PC-9 (cell line): ENCODE results near the gene EPB41L3. TPM values are rescaled to one million over a fixed set of nuclear protein-coding genes. Genes with fewer than 3 reads are reported as not detected.

Source experiments
- BruUV-seq: library from RNA; stranded (reverse); fragments of 400-500 nt; replicated peaks from 2 replicates; lab custom pipeline; 2021; lab: Mats Ljungman, UMichigan
- CTCF ChIA-PET: fragments of 300-600 bp; sonication (Branson Sonifier 250); formaldehyde crosslinking; loops from one replicate; lab custom pipeline; 2022; ENCODE audit warnings: antibody characterized with exemption; lab: Charles Lee
- POLR2A ChIA-PET: fragments of 300-600 bp; sonication (Branson Sonifier 250); formaldehyde crosslinking; loops from one replicate; lab custom pipeline; 2022; ENCODE audit warnings: antibody characterized with exemption; ENCODE audit not compliant: unreplicated experiment; lab: Charles Lee
- DNase-seq, 2 experiments: peaks; one replicate each; pipeline versions ENCODE4 v3.0.0 to v3.0.0-alpha.2; 2015 to 2022; ENCODE audit warnings: mixed read lengths in 1 of 2
- H2AFZ ChIP-seq: fragments of 200-600 bp; sonication (generic); 2 replicates; pipeline ENCODE4 v1.8.1; 2017; ENCODE audit warnings: antibody characterized with exemption
- H3F3A ChIP-seq: fragments of 200-600 bp; sonication (generic); 2 replicates; pipeline ENCODE4 v1.8.1; 2017; ENCODE audit warnings: antibody characterized with exemption, mild to moderate bottlenecking, low read depth; ENCODE audit not compliant: insufficient read depth
- H3K27ac ChIP-seq: fragments of 200-600 bp; sonication (generic); 2 replicates; pipeline ENCODE4 v1.6.1; 2016; ENCODE audit warnings: mixed run types
- H3K27me3 ChIP-seq: fragments of 200-600 bp; sonication (generic); 2 replicates; pipeline ENCODE4 v1.6.1; 2016; ENCODE audit warnings: low read depth, mixed run types; ENCODE audit not compliant: insufficient read depth
- H3K36me3 ChIP-seq: fragments of 200-600 bp; sonication (generic); 2 replicates; pipeline ENCODE4 v1.6.1; 2016; ENCODE audit warnings: low read depth, mixed run types
- H3K4me1 ChIP-seq: fragments of 200-600 bp; sonication (generic); replicated peaks from 2 replicates; pipeline ENCODE4 v1.6.1; 2016; ENCODE audit warnings: mixed run types; ENCODE audit not compliant: insufficient read depth
- H3K4me2 ChIP-seq: fragments of 200-600 bp; sonication (generic); 2 replicates; pipeline ENCODE4 v1.6.1; 2017; ENCODE audit warnings: mixed run types
- H3K4me3 ChIP-seq: fragments of 200-600 bp; sonication (generic); 2 replicates; pipeline ENCODE4 v1.6.1; 2016; ENCODE audit warnings: mixed run types
- H3K79me2 ChIP-seq: fragments of 200-600 bp; sonication (generic); 2 replicates; pipeline ENCODE4 v1.6.1; 2017; ENCODE audit warnings: low read depth, mixed run types
- H3K9me2 ChIP-seq: fragments of 200-600 bp; sonication (generic); 2 replicates; pipeline ENCODE4 v1.8.1; 2017; ENCODE audit warnings: mild to moderate bottlenecking; ENCODE audit not compliant: insufficient read depth
- H3K9me3 ChIP-seq: fragments of 200-600 bp; sonication (generic); 2 replicates; pipeline ENCODE4 v1.8.1; 2016; ENCODE audit warnings: low read depth; ENCODE audit not compliant: insufficient read depth
- H4K20me1 ChIP-seq: fragments of 200-600 bp; sonication (generic); 2 replicates; pipeline ENCODE4 v1.8.1; 2017; ENCODE audit not compliant: insufficient read depth
- EZH2 ChIP-seq: fragments of 200-600 bp; sonication (generic); IDR thresholded peaks from 2 replicates; pipeline ENCODE4 v1.8.0; 2017; ENCODE audit warnings: antibody characterized with exemption, low read depth
- intact Hi-C: fragments of 100-400 bp; cut with micrococcal nuclease; formaldehyde crosslinking; loops from one replicate; pipeline ENCODE4 v1.10.0; 2022; ENCODE audit not compliant: unreplicated experiment
- total RNA-seq: library from RNA; stranded (reverse); gene quantifications from 2 replicates; pipeline ENCODE4 v1.2.3, GENCODE V29; 2021
- TF ChIP-seq, protein P1 (sequence below): fragments of 200-600 bp; sonication (generic); conservative IDR thresholded peaks from 2 replicates; pipeline ENCODE4 v1.6.1; 2017; ENCODE audit warnings: mixed run types, antibody characterized with exemption, mild to moderate bottlenecking, moderate library complexity

EPB41L3 gene
- total RNA-seq, 1 experiment from 2014 or later: not detected

DNA sequence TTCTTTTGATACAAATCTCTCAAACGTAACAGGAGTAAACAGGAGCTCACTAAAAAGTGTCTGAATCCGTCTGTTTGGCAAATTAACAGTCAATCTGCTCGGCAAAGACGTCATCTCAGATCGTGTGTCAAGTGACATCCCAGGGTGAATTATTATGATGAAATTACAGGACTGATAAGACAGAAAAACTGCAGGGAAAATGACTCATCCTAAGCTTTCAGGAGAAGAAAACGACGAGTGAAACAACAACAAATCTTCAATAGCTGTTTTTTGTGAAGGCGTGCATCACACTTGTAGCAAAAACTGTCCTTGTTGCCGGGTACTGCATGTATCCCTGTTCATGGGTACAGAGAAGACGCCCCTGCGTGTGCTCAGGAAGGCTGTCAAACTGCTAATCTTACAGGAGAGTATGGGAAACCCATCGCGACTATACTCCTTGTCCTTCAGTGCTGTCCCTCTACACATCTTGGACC, 24.9 kb downstream of the EPB41L3 start:
- ChIA-PET POLR2A (no interaction called here), CTCF (no interaction called here)
- Histone ChIP-seq H3K9me2 (0 out of 2 replicates have a peak, but pooled peaks cover 1% of the 10 kb centered on the region), H3K79me2 (no peaks in the 10 kb centered on the region), H4K20me1 (no peaks in the 10 kb centered on the region), H3K36me3 (no peaks in the 10 kb centered on the region), H3F3A (no peaks in the 10 kb centered on the region), H3K4me2 (no peak overlapping the region), H3K4me3 (no peak overlapping the region), H3K4me1 (no peaks in the 10 kb centered on the region), H3K9me3 (no peaks in the 10 kb centered on the region), H3K27ac (no peak overlapping the region), H3K27me3 (peaks cover 40% of the 10 kb centered on the region), H2AFZ (no peak overlapping the region)
- no peak for TF ChIP-seq EZH2
- TF ChIP-seq, protein P1, sequence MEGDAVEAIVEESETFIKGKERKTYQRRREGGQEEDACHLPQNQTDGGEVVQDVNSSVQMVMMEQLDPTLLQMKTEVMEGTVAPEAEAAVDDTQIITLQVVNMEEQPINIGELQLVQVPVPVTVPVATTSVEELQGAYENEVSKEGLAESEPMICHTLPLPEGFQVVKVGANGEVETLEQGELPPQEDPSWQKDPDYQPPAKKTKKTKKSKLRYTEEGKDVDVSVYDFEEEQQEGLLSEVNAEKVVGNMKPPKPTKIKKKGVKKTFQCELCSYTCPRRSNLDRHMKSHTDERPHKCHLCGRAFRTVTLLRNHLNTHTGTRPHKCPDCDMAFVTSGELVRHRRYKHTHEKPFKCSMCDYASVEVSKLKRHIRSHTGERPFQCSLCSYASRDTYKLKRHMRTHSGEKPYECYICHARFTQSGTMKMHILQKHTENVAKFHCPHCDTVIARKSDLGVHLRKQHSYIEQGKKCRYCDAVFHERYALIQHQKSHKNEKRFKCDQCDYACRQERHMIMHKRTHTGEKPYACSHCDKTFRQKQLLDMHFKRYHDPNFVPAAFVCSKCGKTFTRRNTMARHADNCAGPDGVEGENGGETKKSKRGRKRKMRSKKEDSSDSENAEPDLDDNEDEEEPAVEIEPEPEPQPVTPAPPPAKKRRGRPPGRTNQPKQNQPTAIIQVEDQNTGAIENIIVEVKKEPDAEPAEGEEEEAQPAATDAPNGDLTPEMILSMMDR: no peak
- BruUV-seq: no TSS peak
- no peak for DNase-seq
- intact Hi-C loops: no loop called here

DNA sequence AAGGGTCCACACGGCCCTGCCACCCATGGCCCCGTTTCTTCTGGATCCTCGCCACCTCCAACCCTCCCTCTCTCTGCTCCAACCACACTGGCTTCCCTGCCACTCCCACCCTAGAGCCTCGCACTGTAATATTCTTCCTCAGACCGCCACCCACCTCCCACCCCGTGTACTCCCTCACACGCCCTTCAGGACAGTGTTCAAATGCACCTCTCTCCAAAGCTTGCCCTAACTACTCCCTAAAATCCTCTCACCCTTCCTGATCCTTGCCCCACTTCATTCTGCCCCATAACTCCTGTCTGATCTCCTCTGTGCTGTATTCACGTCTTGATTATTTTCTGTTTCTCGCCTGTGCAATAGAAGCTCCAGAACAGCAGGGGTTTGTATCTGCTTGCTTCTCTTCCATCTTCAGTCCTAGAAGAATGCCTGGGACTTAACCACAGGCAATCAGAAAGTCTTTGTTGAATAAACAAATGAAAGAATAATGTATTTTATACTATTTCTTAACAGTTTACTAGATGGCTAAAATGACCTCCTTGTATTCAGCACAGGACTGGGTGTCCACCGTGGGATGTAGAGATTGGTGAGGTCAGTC, 25.5 kb downstream of the EPB41L3 start:
- ChIA-PET CTCF (no interaction called here), POLR2A (no interaction called here)
- DNase-seq: no peak
- no peaks in the 10 kb centered on the region for H4K20me1 ChIP-seq
- no peak overlapping the region for H3K4me2 ChIP-seq
- H3K36me3 ChIP-seq: no peaks in the 10 kb centered on the region
- intact Hi-C loops: no loop called here
- no peaks in the 10 kb centered on the region for H3K4me1 ChIP-seq
- 0 out of 2 replicates have a peak, but pooled peaks cover 3% of the 10 kb centered on the region for H3K9me2 ChIP-seq
- H3F3A ChIP-seq: no peaks in the 10 kb centered on the region
- BruUV-seq: no TSS peak
- no peaks in the 10 kb centered on the region for H3K9me3 ChIP-seq
- H3K79me2 ChIP-seq: no peaks in the 10 kb centered on the region
- no peak overlapping the region for H3K4me3 ChIP-seq
- TF ChIP-seq, protein P1: no peak
- TF ChIP-seq EZH2: no peak
- peaks cover 40% of the 10 kb centered on the region for H3K27me3 ChIP-seq
- H2AFZ ChIP-seq: no peak overlapping the region
- H3K27ac ChIP-seq: no peak overlapping the region

DNA sequence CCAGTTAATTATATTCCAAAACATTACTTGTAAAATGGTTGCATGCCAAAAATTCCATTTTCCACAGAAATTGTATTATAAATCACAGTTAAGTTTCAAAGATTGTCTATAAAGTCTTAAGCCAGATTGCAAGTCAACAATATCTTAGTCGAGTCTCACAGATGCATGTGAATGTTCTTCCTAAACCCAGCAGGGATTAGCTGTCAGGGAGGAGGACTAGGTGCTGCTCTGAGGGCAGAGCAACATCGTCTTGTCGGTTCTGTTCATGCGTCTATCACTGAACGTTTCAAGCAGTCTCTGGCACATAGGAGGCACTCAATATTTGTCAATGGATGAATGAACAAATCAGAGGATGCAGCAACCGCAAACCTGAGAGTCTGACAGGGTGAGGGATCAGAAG, 27.0 kb downstream of the EPB41L3 start:
- H2AFZ ChIP-seq: no peak overlapping the region
- DNase-seq: no peak
- peaks cover 40% of the 10 kb centered on the region for H3K27me3 ChIP-seq
- no peaks in the 10 kb centered on the region for H3K36me3 ChIP-seq
- H4K20me1 ChIP-seq: no peaks in the 10 kb centered on the region
- CTCF ChIA-PET: no interaction called here
- no peaks in the 10 kb centered on the region for H3K4me1 ChIP-seq
- no peak for TF ChIP-seq EZH2
- TF ChIP-seq, protein P1: no peak
- no peaks in the 10 kb centered on the region for H3K79me2 ChIP-seq
- H3K4me2 ChIP-seq: no peak overlapping the region
- H3K4me3 ChIP-seq: no peak overlapping the region
- H3K9me3 ChIP-seq: no peaks in the 10 kb centered on the region
- POLR2A ChIA-PET: no interaction called here
- H3K9me2 ChIP-seq: 0 out of 2 replicates have a peak, but pooled peaks cover 3% of the 10 kb centered on the region
- H3F3A ChIP-seq: no peaks in the 10 kb centered on the region
- H3K27ac ChIP-seq: no peak overlapping the region
- intact Hi-C loops: no loop called here
- no TSS peak for BruUV-seq
